ENCODE data around the gene COL5A1.
"Not testable (repeated sequence)": the region's sequence is repeated elsewhere in the genome, so short reads cannot be mapped to it uniquely, and the experiment has no call there.

Gene COL5A1

GRCh38 chr9:134710271-134710540 is 68.6 kb downstream of the COL5A1 start:
- no peak for DNase-seq (ENCODE audit: low read depth)
- no peak for TF ChIP-seq CTCF (conservative IDR thresholded peaks at IDR 0.05; ENCODE audit: low read length)

GRCh38 chr9:134710901-134711300 is 69.3 kb downstream of the COL5A1 start:
- no peak overlapping the region for H3K4me3 ChIP-seq (ENCODE audit: low read length)
- no peak for TF ChIP-seq CTCF (conservative IDR thresholded peaks at IDR 0.05; ENCODE audit: low read length)
- DNase-seq (ENCODE audit: low read depth) = no peak

More at GRCh38 chr9:134710271-134710540, 68.6 kb downstream of the COL5A1 start:
- H3K4me3 ChIP-seq (ENCODE audit: low read length) = no peak overlapping the region

- H3K4me3 ChIP-seq (ENCODE audit: low read length) = no peak overlapping the region
- DNase-seq (ENCODE audit: low read depth) = no peak
- no peak for TF ChIP-seq CTCF (conservative IDR thresholded peaks at IDR 0.05; ENCODE audit: low read length)
These were observed 70.6 kb downstream of the COL5A1 start for GRCh38 chr9:134712243-134712642.

GRCh38 chr9:134712926-134713325 is 71.3 kb downstream of the COL5A1 start:
- DNase-seq (ENCODE audit: low read depth) = no peak
- TF ChIP-seq CTCF (conservative IDR thresholded peaks at IDR 0.05; ENCODE audit: low read length) = no peak
- H3K4me3 ChIP-seq (ENCODE audit: low read length) = no peak overlapping the region

- H3K4me3 ChIP-seq (ENCODE audit: low read length); DNase-seq (ENCODE audit: low read depth): not testable (repeated sequence)
These were observed 73.9 kb downstream of the COL5A1 start for GRCh38 chr9:134715536-134715935.

- DNase-seq (ENCODE audit: low read depth) = peak; percentile 29
- no peak for TF ChIP-seq CTCF (conservative IDR thresholded peaks at IDR 0.05; ENCODE audit: low read length)
- H3K4me3 ChIP-seq (ENCODE audit: low read length) = no peak overlapping the region
These were observed 74.5 kb downstream of the COL5A1 start for GRCh38 chr9:134716067-134716466.

- TF ChIP-seq CTCF (conservative IDR thresholded peaks at IDR 0.05; ENCODE audit: low read length) = no peak
- DNase-seq (ENCODE audit: low read depth) = no peak
- no peak overlapping the region for H3K4me3 ChIP-seq (ENCODE audit: low read length)
These were observed 75.5 kb downstream of the COL5A1 start for GRCh38 chr9:134717056-134717455.

- no peak overlapping the region for H3K4me3 ChIP-seq (ENCODE audit: low read length)
- TF ChIP-seq CTCF (conservative IDR thresholded peaks at IDR 0.05; ENCODE audit: low read length) = no peak
- no peak for DNase-seq (ENCODE audit: low read depth)
These were observed 76.5 kb downstream of the COL5A1 start for GRCh38 chr9:134717924-134718645.
